DOHH2 (cell line): Measurements from ENCODE around the gene NR3C2.

Source experiments
- CTCF ChIP-seq: fragments of 200-600 bp; sonication (generic); IDR thresholded peaks from one replicate; pipeline ENCODE4 v1.5.1; 2014; ENCODE audit warnings: antibody characterized with exemption, mild to moderate bottlenecking, low read depth, low read length; ENCODE audit not compliant: poor library complexity, severe bottlenecking
- EZH2phosphoT487 ChIP-seq: fragments of 200-600 bp; sonication (generic); IDR thresholded peaks from 2 replicates; pipeline ENCODE4 v1.6.1; 2017; ENCODE audit warnings: borderline replicate concordance, mild to moderate bottlenecking, antibody characterized with exemption, low read length, moderate library complexity, mixed read lengths

GRCh38 chr4:148449921-148450320 lies 7.7 kb upstream of the NR3C2 start:
- TF ChIP-seq CTCF (no peak), EZH2phosphoT487 (no peak)
